H9 (cell line): ENCODE results near the gene XDH. TPM values are rescaled to one million over a fixed set of nuclear protein-coding genes. Genes with fewer than 3 reads are reported as not detected.

Experiments
- DNase-seq: peaks from one replicate; pipeline ENCODE4 v3.0.0-alpha.2; 2017
- H2AFZ ChIP-seq: one replicate; pipeline ENCODE4 v1.6.1; 2013; ENCODE audit warnings: mild to moderate bottlenecking, low read length, control low read depth, moderate library complexity
- H2AK5ac ChIP-seq: 2 replicates; pipeline ENCODE4 v1.6.1; 2013; ENCODE audit warnings: low read length, control low read depth, mixed read lengths; ENCODE audit not compliant: insufficient read length
- H2BK120ac ChIP-seq: one replicate; pipeline ENCODE4 v1.6.1; 2013; ENCODE audit warnings: low read depth, mild to moderate bottlenecking, low read length, control low read depth, inconsistent platforms; ENCODE audit not compliant: poor library complexity, severe bottlenecking
- H2BK12ac ChIP-seq: 2 replicates; pipeline ENCODE4 v1.6.1; 2013; ENCODE audit warnings: low read length, control low read depth, mixed read lengths, low read depth; ENCODE audit not compliant: insufficient read length
- H2BK15ac ChIP-seq: 2 replicates; pipeline ENCODE4 v1.6.1; 2013; ENCODE audit warnings: low read depth, low read length, control low read depth
- H2BK20ac ChIP-seq: one replicate; pipeline ENCODE4 v1.6.1; 2013; ENCODE audit warnings: low read depth, mild to moderate bottlenecking, low read length, control low read depth, inconsistent platforms; ENCODE audit not compliant: poor library complexity, severe bottlenecking
- H2BK5ac ChIP-seq: 2 replicates; pipeline ENCODE4 v1.6.1; 2013; ENCODE audit warnings: low read length, control low read depth, mixed read lengths; ENCODE audit not compliant: insufficient read length
- H3K14ac ChIP-seq: 2 replicates; pipeline ENCODE4 v1.6.1; 2013; ENCODE audit warnings: low read length, control low read depth; ENCODE audit not compliant: insufficient read depth
- H3K18ac ChIP-seq: 2 replicates; pipeline ENCODE4 v1.6.1; 2013; ENCODE audit warnings: low read depth, mild to moderate bottlenecking, mixed read lengths, low read length, control low read depth; ENCODE audit not compliant: insufficient read length
- H3K23ac ChIP-seq: 2 replicates; pipeline ENCODE4 v1.6.1; 2013; ENCODE audit warnings: low read length, control low read depth, mixed read lengths, low read depth; ENCODE audit not compliant: insufficient read length
- H3K23me2 ChIP-seq: 2 replicates; pipeline ENCODE4 v1.6.1; 2013; ENCODE audit warnings: low read depth, mild to moderate bottlenecking, mixed read lengths, low read length, control low read depth; ENCODE audit not compliant: insufficient read length, poor library complexity, severe bottlenecking
- H3K27ac ChIP-seq: 2 replicates; pipeline ENCODE4 v1.5.1; 2013; ENCODE audit warnings: low read length, control low read depth, mixed read lengths, low read depth; ENCODE audit not compliant: insufficient read length
- H3K27me3 ChIP-seq: 2 replicates; pipeline ENCODE4 v1.6.1; 2013; ENCODE audit warnings: low read length, control low read depth, inconsistent platforms; ENCODE audit not compliant: insufficient read depth
- H3K4ac ChIP-seq: 2 replicates; pipeline ENCODE4 v1.6.1; 2013; ENCODE audit warnings: low read depth, mild to moderate bottlenecking, control low read depth, inconsistent platforms, low read length, moderate library complexity
- H3K4me1 ChIP-seq: 2 replicates; pipeline ENCODE4 v1.6.1; 2013; ENCODE audit warnings: low read length, control low read depth, inconsistent platforms; ENCODE audit not compliant: insufficient read depth
- H3K4me2 ChIP-seq: 2 replicates; pipeline ENCODE4 v1.6.1; 2013; ENCODE audit warnings: low read length, control low read depth, mixed read lengths; ENCODE audit not compliant: insufficient read length, insufficient read depth
- H3K56ac ChIP-seq: 2 replicates; pipeline ENCODE4 v1.6.1; 2013; ENCODE audit warnings: low read depth, mild to moderate bottlenecking, mixed read lengths, low read length, control low read depth; ENCODE audit not compliant: insufficient read length
- H3K79me1 ChIP-seq: 2 replicates; pipeline ENCODE4 v1.6.1; 2013; ENCODE audit warnings: low read depth, mild to moderate bottlenecking, moderate library complexity, low read length, control low read depth, inconsistent platforms; ENCODE audit not compliant: insufficient read depth, poor library complexity, severe bottlenecking
- H3K79me2 ChIP-seq: 2 replicates; pipeline ENCODE4 v1.6.1; 2013; ENCODE audit warnings: low read length, control low read depth, inconsistent platforms; ENCODE audit not compliant: insufficient read depth
- H3K9ac ChIP-seq: 2 replicates; pipeline ENCODE4 v1.6.1; 2013; ENCODE audit warnings: low read length, control low read depth, mixed read lengths; ENCODE audit not compliant: insufficient read length; ENCODE audit errors: extremely low read depth
- H3K9me3 ChIP-seq: one replicate; pipeline ENCODE4 v1.6.1; 2013; ENCODE audit warnings: low read depth, low read length, inconsistent platforms; ENCODE audit not compliant: control insufficient read depth
- H3T11ph ChIP-seq: one replicate; pipeline ENCODE4 v1.6.1; 2013; ENCODE audit warnings: mild to moderate bottlenecking, low read length, control low read depth, inconsistent platforms
- H4K20me1 ChIP-seq: one replicate; pipeline ENCODE4 v1.6.1; 2013; ENCODE audit not compliant: control insufficient read depth, insufficient read length, insufficient read depth
- H4K5ac ChIP-seq: 2 replicates; pipeline ENCODE4 v1.6.1; 2013; ENCODE audit warnings: low read depth, mild to moderate bottlenecking, mixed read lengths, low read length, control low read depth; ENCODE audit not compliant: insufficient read length
- H4K8ac ChIP-seq: replicated peaks from 2 replicates; pipeline ENCODE4 v1.6.1; 2013; ENCODE audit warnings: low read length, control low read depth, mixed read lengths, low read depth; ENCODE audit not compliant: insufficient read length
- H4K91ac ChIP-seq: 2 replicates; pipeline ENCODE4 v1.6.1; 2013; ENCODE audit warnings: low read depth, mild to moderate bottlenecking, moderate library complexity, mixed read lengths, low read length, control low read depth; ENCODE audit not compliant: insufficient read length
- H3K27ac Mint-ChIP-seq, 3 experiments: 2 replicates in 2 of 3; 3 replicates in 1 of 3; pipeline ENCODE4 v1.8.0; 2020 to 2021; ENCODE audit warnings: mixed read lengths in 3 of 3, mild to moderate bottlenecking in 1 of 3, moderate library complexity in 1 of 3
- H3K27me3 Mint-ChIP-seq: 2 replicates; pipeline ENCODE4 v1.8.0; 2021; ENCODE audit warnings: low read depth, mild to moderate bottlenecking, moderate library complexity, mixed read lengths
- H3K36me3 Mint-ChIP-seq, 3 experiments: 2 replicates in 2 of 3; 3 replicates in 1 of 3; pipeline ENCODE4 v1.8.0; 2020 to 2021; ENCODE audit warnings: low read depth in 3 of 3, mixed read lengths in 3 of 3; ENCODE audit not compliant: insufficient read depth in 1 of 3
- H3K4me1 Mint-ChIP-seq, 2 experiments: 2 replicates each; pipeline ENCODE4 v1.8.0; 2020; ENCODE audit warnings: mixed read lengths in 2 of 2
- H3K4me3 Mint-ChIP-seq, 2 experiments: 2 replicates in 1 of 2; 3 replicates in 1 of 2; pipeline ENCODE4 v1.8.0; 2020 to 2021; ENCODE audit warnings: mild to moderate bottlenecking in 2 of 2, mixed read lengths in 2 of 2, moderate library complexity in 1 of 2
- H3K9me3 Mint-ChIP-seq, 2 experiments: 2 replicates in 1 of 2; 3 replicates in 1 of 2; pipeline ENCODE4 v1.8.0; 2020; ENCODE audit warnings: mild to moderate bottlenecking in 2 of 2, mixed read lengths in 2 of 2, moderate library complexity in 1 of 2
- WGBS: extraction: QIAGEN DNeasy Blood & Tissue Kit; methylation state at CpG from one replicate; pipeline ENCODE4 v1.1.7; 2013; ENCODE audit warnings: missing lambda C conversion rate, low lambda C conversion rate, mixed read lengths; ENCODE audit not compliant: insufficient read length; ENCODE audit errors: extremely low coverage; 5-methylcytosine and 5-hydroxymethylcytosine counted together
- total RNA-seq: library from RNA; stranded (reverse); gene quantifications from 2 replicates; pipeline ENCODE4 v1.2.1, GENCODE V29; 2021
- TF ChIP-seq, protein P1 (sequence below): fragments of 200-600 bp; sonication (generic); conservative IDR thresholded peaks from 3 replicates; pipeline ENCODE4 v1.8.0; 2021; ENCODE audit warnings: antibody characterized with exemption, mild to moderate bottlenecking

Gene XDH
- total RNA-seq, 1 experiment from 2014 or later: 1.4 TPM

DNA sequence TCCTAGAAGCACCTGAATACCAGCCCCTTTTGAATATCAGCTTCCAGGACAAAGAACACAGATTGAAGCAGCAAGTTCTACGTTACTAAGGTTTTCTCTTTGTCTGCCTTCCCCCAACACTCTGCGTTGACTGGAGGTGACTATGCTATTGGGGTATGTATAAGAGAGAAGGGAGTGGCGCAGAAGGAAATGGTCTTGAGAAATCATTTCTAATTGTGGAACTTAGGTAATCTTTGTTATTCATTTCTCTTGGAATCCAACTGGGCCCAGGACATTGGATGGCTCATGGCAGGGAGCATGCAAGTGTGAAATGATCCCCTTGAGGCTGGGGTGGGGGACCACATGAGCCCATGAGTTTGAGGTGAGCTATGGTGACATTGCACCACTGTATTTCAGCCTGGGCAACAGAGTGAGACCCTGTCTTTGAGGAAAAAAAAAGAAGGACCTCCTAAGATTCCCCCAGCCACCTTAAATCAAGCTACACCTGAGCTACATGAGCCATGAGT is 29.7 kb downstream of the XDH start:
- H2BK20ac ChIP-seq: no peak overlapping the region
- TF ChIP-seq, protein P1, sequence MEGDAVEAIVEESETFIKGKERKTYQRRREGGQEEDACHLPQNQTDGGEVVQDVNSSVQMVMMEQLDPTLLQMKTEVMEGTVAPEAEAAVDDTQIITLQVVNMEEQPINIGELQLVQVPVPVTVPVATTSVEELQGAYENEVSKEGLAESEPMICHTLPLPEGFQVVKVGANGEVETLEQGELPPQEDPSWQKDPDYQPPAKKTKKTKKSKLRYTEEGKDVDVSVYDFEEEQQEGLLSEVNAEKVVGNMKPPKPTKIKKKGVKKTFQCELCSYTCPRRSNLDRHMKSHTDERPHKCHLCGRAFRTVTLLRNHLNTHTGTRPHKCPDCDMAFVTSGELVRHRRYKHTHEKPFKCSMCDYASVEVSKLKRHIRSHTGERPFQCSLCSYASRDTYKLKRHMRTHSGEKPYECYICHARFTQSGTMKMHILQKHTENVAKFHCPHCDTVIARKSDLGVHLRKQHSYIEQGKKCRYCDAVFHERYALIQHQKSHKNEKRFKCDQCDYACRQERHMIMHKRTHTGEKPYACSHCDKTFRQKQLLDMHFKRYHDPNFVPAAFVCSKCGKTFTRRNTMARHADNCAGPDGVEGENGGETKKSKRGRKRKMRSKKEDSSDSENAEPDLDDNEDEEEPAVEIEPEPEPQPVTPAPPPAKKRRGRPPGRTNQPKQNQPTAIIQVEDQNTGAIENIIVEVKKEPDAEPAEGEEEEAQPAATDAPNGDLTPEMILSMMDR: no peak
- H3K4ac ChIP-seq: no peak overlapping the region
- H4K20me1 ChIP-seq: no peaks in the 10 kb centered on the region
- H3K79me2 ChIP-seq: no peaks in the 10 kb centered on the region
- H2AK5ac ChIP-seq: no peak overlapping the region
- H3T11ph ChIP-seq: no peak overlapping the region
- H3K56ac ChIP-seq: no peak overlapping the region
- no peak overlapping the region for H4K91ac ChIP-seq
- no peak overlapping the region for H2BK120ac ChIP-seq
- no peak overlapping the region for H3K4me3 Mint-ChIP-seq
- H3K4me1 ChIP-seq: peaks cover 10% of the 10 kb centered on the region; the same call in 1 of the 2 replicates
- H3K4me2 ChIP-seq: no peak overlapping the region
- no peak for DNase-seq
- no peak overlapping the region for H2AFZ ChIP-seq
- no peak overlapping the region for H2BK12ac ChIP-seq
- H3K27ac Mint-ChIP-seq: 0 out of 7 replicates have a peak overlapping the region, but pooled peaks of 1 of the 3 experiments have one; percentile 54
- H3K79me1 ChIP-seq: no peaks in the 10 kb centered on the region
- no peak overlapping the region for H2BK5ac ChIP-seq
- no peaks in the 10 kb centered on the region for H3K23me2 ChIP-seq
- no peak overlapping the region for H4K8ac ChIP-seq
- no peaks in the 10 kb centered on the region for H3K9me3 Mint-ChIP-seq
- H2BK15ac ChIP-seq: no peak overlapping the region
- no peak overlapping the region for H3K18ac ChIP-seq
- H3K14ac ChIP-seq: no peak overlapping the region
- peaks cover 34 to 36% of the 10 kb centered on the region in 2 experiments for H3K4me1 Mint-ChIP-seq
- no peak overlapping the region for H3K27ac ChIP-seq
- WGBS: no CpG with 5 or more reads among the region's 3 CpGs
- no peaks in the 10 kb centered on the region for H3K27me3 Mint-ChIP-seq
- no peak overlapping the region for H3K9ac ChIP-seq
- no peak overlapping the region for H4K5ac ChIP-seq
- H3K36me3 Mint-ChIP-seq: peaks cover 0 to 6% (median 3%) of the 10 kb centered on the region in 3 experiments; a peak in 2 of 7 replicates
- no peaks in the 10 kb centered on the region for H3K27me3 ChIP-seq
- H3K9me3 ChIP-seq: no peaks in the 10 kb centered on the region
- no peak overlapping the region for H3K23ac ChIP-seq
